ENCODE data around the gene CALCB.

The CALCB gene

DNA sequence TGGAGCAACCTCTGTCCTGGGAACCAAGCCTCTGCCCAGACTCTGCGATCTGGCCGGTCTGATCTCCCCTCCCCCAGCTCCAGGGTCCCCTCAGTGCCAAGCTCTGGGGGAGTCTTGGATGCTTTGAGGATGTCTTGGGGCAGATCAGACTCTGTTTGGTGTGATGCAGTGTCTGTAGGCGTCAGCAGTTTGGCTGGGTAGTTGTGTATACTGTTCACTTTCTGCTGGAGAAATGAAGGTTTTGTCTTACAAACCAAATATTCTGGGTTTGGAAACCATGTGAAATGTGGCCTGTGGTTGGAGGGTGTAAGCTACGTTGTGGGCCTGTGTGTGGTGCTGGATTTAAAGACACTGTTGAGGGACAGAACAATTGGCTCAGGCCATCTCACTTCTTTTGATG, 46.0 kb downstream of the CALCB start:
- DNase-seq, result no peak

DNA sequence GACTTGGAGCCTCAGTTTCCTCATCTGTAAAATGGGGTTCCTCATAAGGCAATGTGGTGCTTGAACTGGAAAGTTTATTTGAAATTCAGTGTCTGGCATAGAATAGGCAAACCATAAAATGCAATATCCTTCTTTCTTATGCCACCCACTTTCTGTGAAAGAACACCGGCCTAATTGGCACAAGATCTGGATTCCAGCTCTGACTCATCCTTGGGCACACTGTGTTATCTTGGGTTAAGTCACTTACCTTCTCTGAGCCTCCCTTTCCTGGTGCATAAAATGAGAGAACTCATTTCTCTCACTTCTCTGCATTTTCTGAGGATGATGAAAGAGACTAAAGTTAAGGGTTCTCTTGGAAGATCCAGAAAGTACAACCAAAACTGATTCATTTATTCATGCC, 46.4 kb downstream of the CALCB start:
- DNase-seq, result no peak

DNA sequence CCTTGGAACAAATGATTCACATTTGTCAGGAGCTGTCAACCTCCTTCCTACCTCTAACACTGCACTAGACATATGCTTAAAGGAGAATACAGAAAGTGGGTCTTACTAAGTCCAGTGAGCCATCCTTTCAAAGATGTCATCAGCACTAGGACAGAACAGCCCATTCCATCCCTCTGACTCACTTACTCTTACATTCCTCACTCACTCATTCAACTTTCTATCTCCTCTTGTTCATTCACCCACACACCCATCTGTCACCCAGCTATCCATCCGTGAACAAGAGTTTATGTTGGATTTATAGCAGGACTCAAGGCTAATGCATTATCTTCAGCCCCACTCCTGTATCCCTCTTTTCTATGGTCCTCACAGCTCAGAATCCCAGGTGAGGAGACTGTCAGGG, 50.5 kb downstream of the CALCB start:
- no peak for DNase-seq

DNA sequence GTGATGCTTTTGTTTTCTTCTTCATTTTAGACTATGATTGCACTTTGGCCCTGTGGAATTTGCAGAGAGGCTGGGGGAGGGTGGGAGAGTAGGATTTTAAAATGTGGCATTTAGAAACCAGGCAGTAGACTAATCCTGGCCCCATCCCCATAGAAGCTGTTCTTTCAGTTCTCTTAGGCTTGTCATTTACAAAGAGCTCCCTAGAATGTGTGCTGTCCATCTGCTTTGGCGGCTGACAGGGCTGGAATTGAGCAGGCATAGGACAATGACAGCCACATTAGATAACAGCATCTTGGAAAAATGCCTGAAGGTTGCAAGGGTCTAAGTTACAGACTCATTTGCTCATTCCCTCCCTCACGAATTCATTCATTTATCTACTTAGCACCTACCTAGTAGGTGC, 51.1 kb downstream of the CALCB start:
- DNase-seq, result no peak

DNA sequence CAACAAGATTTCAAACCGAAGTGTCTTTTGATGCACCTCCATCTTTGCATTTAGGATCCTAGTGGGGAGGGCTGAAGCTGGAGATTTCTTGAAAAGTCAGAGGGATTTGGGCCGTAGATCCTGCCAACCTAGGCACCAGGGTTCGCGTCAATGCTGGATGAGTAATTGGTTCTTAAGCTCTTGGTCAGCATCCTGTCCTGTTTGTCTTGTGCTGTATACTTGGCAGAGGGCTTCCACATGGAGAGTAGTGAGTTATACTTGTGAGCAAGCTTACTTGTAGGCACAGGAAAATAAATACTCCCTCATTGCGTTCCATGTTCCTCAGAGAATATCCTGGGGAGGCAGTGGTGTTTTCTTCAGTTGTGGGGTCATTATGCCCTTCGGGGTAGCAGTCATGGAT, 53.9 kb downstream of the CALCB start:
- DNase-seq, result no peak
